Upper lobe of left lung (tissue), 6 donors: Measurements from ENCODE around the gene PILRA. TPM values are rescaled to one million over a fixed set of nuclear protein-coding genes. Genes with fewer than 3 reads are reported as not detected.
"Not testable (repeated sequence)": the region's sequence is repeated elsewhere in the genome, so short reads cannot be mapped to it uniquely, and the experiment has no call there.

ENCODE experiments used
- ATAC-seq, 2 donors: fragments of 200-7000 bp; cut with Tn5 transposase; one replicate each; pipeline ENCODE4 v1.9.1; 2022; ENCODE audit warnings: mild to moderate bottlenecking in 2 of 2, moderate library complexity in 2 of 2; ENCODE audit not compliant: low FRiP score in 2 of 2
- DNase-seq, 2 donors: peaks; one replicate each; pipeline ENCODE4 v3.0.0-alpha.2; 2019 to 2020
- H3K27ac ChIP-seq, 4 donors: fragments of 200-600 bp; sonication (generic); one replicate each; pipeline ENCODE4 v1.5.1; 2016 to 2019
- H3K27me3 ChIP-seq, 4 donors: fragments of 200-600 bp; sonication (generic); one replicate each; pipeline ENCODE4 v1.5.1; 2017 to 2019
- H3K36me3 ChIP-seq, 4 donors: fragments of 200-600 bp; sonication (generic); one replicate each; pipeline ENCODE4 v1.5.1; 2016 to 2019
- H3K4me1 ChIP-seq, 4 donors: fragments of 200-600 bp; sonication (generic); one replicate each; pipeline ENCODE4 v1.5.1; 2018 to 2019
- H3K4me3 ChIP-seq, 4 donors: fragments of 200-600 bp; sonication (generic); one replicate each; pipeline ENCODE4 v1.5.1; 2017 to 2019; ENCODE audit warnings: mild to moderate bottlenecking in 2 of 4, moderate library complexity in 1 of 4
- H3K9me3 ChIP-seq, 4 donors: fragments of 200-600 bp; sonication (generic); one replicate each; pipeline ENCODE4 v1.5.1; 2018 to 2019
- CTCF ChIP-seq, 6 experiments: fragments of 450-650 bp in 4 of 6; fragments of 200-600 bp in 2 of 6; sonication (generic) in 2 of 6; IDR thresholded peaks; one replicate each; pipeline ENCODE4 v1.5.1; 2016 to 2019; ENCODE audit warnings: antibody characterized with exemption in 6 of 6
- EP300 ChIP-seq, 4 donors: sonication (generic); formaldehyde crosslinking; IDR thresholded peaks; one replicate each; pipeline ENCODE4 v1.5.1; 2017; ENCODE audit warnings: antibody characterized with exemption in 4 of 4, control low read depth in 2 of 4
- POLR2A ChIP-seq, 4 donors: fragments of 450-650 bp; IDR thresholded peaks; one replicate each; pipeline ENCODE4 v1.5.1; 2016 to 2017; ENCODE audit warnings: antibody characterized with exemption in 4 of 4, mild to moderate bottlenecking in 2 of 4
- POLR2AphosphoS5 ChIP-seq, 2 donors: sonication (generic); formaldehyde crosslinking; IDR thresholded peaks; one replicate each; pipeline ENCODE4 v1.5.1; 2017; ENCODE audit warnings: antibody characterized with exemption in 2 of 2
- WGBS, 2 donors: methylation state at CpG; one replicate each; pipeline ENCODE4 v1.1.5; 2017 to 2018; 5-methylcytosine and 5-hydroxymethylcytosine counted together
- total RNA-seq, 6 donors: library from RNA; depleted of rRNA in 4 of 6; stranded (reverse); fragments of >200 nt in 4 of 6; gene quantifications; one replicate each; pipeline versions ENCODE4 v1.1.0 to v1.2.1, GENCODE V29; 2016 to 2021
- donor health status: DM: no; HTN: no; CAD: no; lungs with moderate emphysema.
- donor health status: DM: no; HTN: yes; CAD: no; lungs with severe emphysema.

Gene PILRA
- total RNA-seq, 6 donors from 2014 or later: 15.2 to 52.4 (median 24.2) TPM

DNA sequence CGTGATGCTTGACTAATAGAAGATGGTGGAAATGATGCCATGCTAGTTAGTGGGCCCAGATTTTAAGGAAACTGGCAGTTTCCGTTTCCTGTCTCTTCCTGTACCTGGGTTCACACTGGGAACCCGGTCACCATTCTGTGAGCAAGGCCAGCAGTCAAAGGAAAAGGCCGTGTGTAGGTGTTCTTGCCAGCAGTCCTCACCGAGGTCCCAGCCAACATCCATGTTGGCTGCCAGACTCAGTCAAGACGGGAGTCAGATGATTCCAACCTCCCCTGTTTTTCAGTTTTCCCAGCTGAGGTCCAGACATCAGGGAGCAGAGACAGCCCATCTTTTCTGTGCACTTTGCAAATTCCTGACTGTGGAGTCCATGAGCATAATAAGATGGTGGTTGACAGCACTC is 30.5 kb upstream of the PILRA start:
- H3K36me3 ChIP-seq: peaks cover 17 to 69% (median 31%) of the 10 kb centered on the region in 4 donors
- H3K27me3 ChIP-seq: no peaks in the 10 kb centered on the region
- no peaks in the 10 kb centered on the region for H3K9me3 ChIP-seq
- no peak overlapping the region for H3K27ac ChIP-seq
- ATAC-seq (no peak), DNase-seq (no peak)
- no peak for TF ChIP-seq POLR2AphosphoS5 (IDR thresholded peaks at IDR 0.05)
- no peak for TF ChIP-seq EP300 (IDR thresholded peaks at IDR 0.05)
- no peak for TF ChIP-seq CTCF (IDR thresholded peaks at IDR 0.05)
- no peak for TF ChIP-seq POLR2A (IDR thresholded peaks at IDR 0.05)
- 75 to 85% methylated on average over 6 of the region's 6 CpGs for WGBS, 2 donors
- H3K4me1 ChIP-seq: peaks cover under 1 to 10% (median 4%) of the 10 kb centered on the region in 4 donors
- H3K4me3 ChIP-seq: no peak overlapping the region

GRCh38 chr7:100344124-100344559 is 29.1 kb upstream of the PILRA start:
- Histone ChIP-seq H3K36me3 (peaks cover 21 to 71% (median 42%) of the 10 kb centered on the region in 4 donors), H3K4me1 (peaks cover 0 to 10% (median 4%) of the 10 kb centered on the region in 4 donors), H3K27ac (peak overlapping the region in 1 of 4 donors; percentile 65)
- H3K9me3 ChIP-seq, ATAC-seq, DNase-seq, H3K4me3 ChIP-seq, H3K27me3 ChIP-seq: not testable (repeated sequence)
- 77 to 87% methylated on average over 3 to 4 of the region's 4 CpGs for WGBS, 2 donors

GRCh38 chr7:100344560-100345287 is 28.6 kb upstream of the PILRA start:
- DNase-seq, H3K9me3 ChIP-seq, H3K27me3 ChIP-seq, H3K4me3 ChIP-seq: not testable (repeated sequence)
- peak; percentile 94 for ATAC-seq
- peak overlapping the region in 3 of 4 donors; percentile 49 to 73 (median 65) for H3K27ac ChIP-seq
- H3K36me3 ChIP-seq: peaks cover 21 to 72% (median 46%) of the 10 kb centered on the region in 4 donors
- WGBS, 2 donors: 70 to 75% methylated on average over 9 of the region's 13 CpGs
- peak in 4 of 6 experiments; percentile 14 to 42 (median 36) for TF ChIP-seq CTCF (IDR thresholded peaks at IDR 0.05)
- peak in 1 of 2 donors; percentile 12 for TF ChIP-seq POLR2AphosphoS5 (IDR thresholded peaks at IDR 0.05)
- H3K4me1 ChIP-seq: peaks cover 0 to 10% (median 4%) of the 10 kb centered on the region in 4 donors

- ATAC-seq: peak; percentile 67 to 71
- TF ChIP-seq CTCF (IDR thresholded peaks at IDR 0.05): peak in 4 of 6 experiments; percentile 15 to 59 (median 38)
- not testable (repeated sequence) for H3K9me3 ChIP-seq, H3K27ac ChIP-seq, H3K27me3 ChIP-seq, H3K4me3 ChIP-seq
- Histone ChIP-seq H3K36me3 (peaks cover 22 to 78% (median 50%) of the 10 kb centered on the region in 4 donors), H3K4me1 (peaks cover 0 to 10% (median 4%) of the 10 kb centered on the region in 4 donors)
- 0% methylated on average over 2 to 3 of the region's 5 CpGs for WGBS, 2 donors
- peak in 1 of 2 donors; percentile 85 for DNase-seq
These were observed 28.0 kb upstream of the PILRA start for GRCh38 chr7:100345288-100345672.

GRCh38 chr7:100346921-100347320 is 26.4 kb upstream of the PILRA start:
- no peak for DNase-seq
- TF ChIP-seq CTCF (IDR thresholded peaks at IDR 0.05) (no peak), EP300 (IDR thresholded peaks at IDR 0.05) (no peak), POLR2AphosphoS5 (IDR thresholded peaks at IDR 0.05) (no peak), POLR2A (IDR thresholded peaks at IDR 0.05) (no peak)
- no peak overlapping the region for H3K27ac ChIP-seq

More at GRCh38 chr7:100346921-100347320, 26.4 kb upstream of the PILRA start:
- Histone ChIP-seq H3K36me3 (peaks cover 23 to 83% (median 54%) of the 10 kb centered on the region in 4 donors), H3K9me3 (no peaks in the 10 kb centered on the region), H3K4me1 (peaks cover 0 to 10% (median 4%) of the 10 kb centered on the region in 4 donors), H3K27me3 (no peaks in the 10 kb centered on the region), H3K4me3 (no peak overlapping the region)
- ATAC-seq: no peak
